Suppressor macrophage treated with lipopolysaccharide for 4 hours (primary cell): ENCODE measurements around the gene MKLN1.
A peak's percentile ranks its signal among the peaks of the same experiment; 100 is the strongest.

Experiments
- DNase-seq: peaks from one replicate; pipeline ENCODE4 v3.0.0-alpha.2; 2020

The MKLN1 gene

GRCh38 chr7:131527456-131527855 is 199.8 kb downstream of the MKLN1 start:
- DNase-seq, result peak; percentile 10

- DNase-seq, result no peak
Observed at GRCh38 chr7:131529179-131529578, 201.5 kb downstream of the MKLN1 start.

GRCh38 chr7:131529617-131530016 is 201.9 kb downstream of the MKLN1 start:
- DNase-seq, result no peak

GRCh38 chr7:131530137-131530536 is 202.5 kb downstream of the MKLN1 start:
- no peak for DNase-seq

- DNase-seq, result no peak
Observed at GRCh38 chr7:131532570-131533091, 205.0 kb downstream of the MKLN1 start.

GRCh38 chr7:131533151-131533559 is 205.5 kb downstream of the MKLN1 start:
- DNase-seq, result no peak

- no peak for DNase-seq
Observed at GRCh38 chr7:131533566-131534561, 206.2 kb downstream of the MKLN1 start.

- DNase-seq, result no peak
Observed at GRCh38 chr7:131536361-131536849, 208.7 kb downstream of the MKLN1 start.

- no peak for DNase-seq
Observed at GRCh38 chr7:131537571-131537978, 209.9 kb downstream of the MKLN1 start.

- no peak for DNase-seq
Observed at GRCh38 chr7:131538071-131538812, 210.6 kb downstream of the MKLN1 start.

- no peak for DNase-seq
Observed at GRCh38 chr7:131538813-131539179, 211.1 kb downstream of the MKLN1 start.

- DNase-seq, result no peak
Observed at GRCh38 chr7:131540491-131541162, 213.0 kb downstream of the MKLN1 start.

GRCh38 chr7:131543298-131543697 is 215.6 kb downstream of the MKLN1 start:
- no peak for DNase-seq

- DNase-seq, result no peak
Observed at GRCh38 chr7:131544021-131544420, 216.3 kb downstream of the MKLN1 start.

- no peak for DNase-seq
Observed at GRCh38 chr7:131544449-131545301, 217.0 kb downstream of the MKLN1 start.

- peak; percentile 62 for DNase-seq
Observed at GRCh38 chr7:131546126-131546525, 218.4 kb downstream of the MKLN1 start.
